GM18907 (cell line): ENCODE data around the gene ECPAS.
"Not testable (repeated sequence)": the region's sequence is repeated elsewhere in the genome, so short reads cannot be mapped to it uniquely, and the experiment has no call there.

ENCODE experiments used
- ATAC-seq: cut with Tn5 transposase; IDR thresholded peaks from one replicate; pipeline ENCODE4 v1.9.1; 2021; ENCODE audit warnings: mild to moderate bottlenecking, moderate library complexity; ENCODE audit not compliant: unreplicated experiment

The ECPAS gene

GRCh38 chr9:111481885-111482636 is 2.1 kb downstream of the ECPAS start:
- ATAC-seq, result no peak

- ATAC-seq, result no peak
Observed at GRCh38 chr9:111477677-111478076, 6.5 kb downstream of the ECPAS start.

DNA sequence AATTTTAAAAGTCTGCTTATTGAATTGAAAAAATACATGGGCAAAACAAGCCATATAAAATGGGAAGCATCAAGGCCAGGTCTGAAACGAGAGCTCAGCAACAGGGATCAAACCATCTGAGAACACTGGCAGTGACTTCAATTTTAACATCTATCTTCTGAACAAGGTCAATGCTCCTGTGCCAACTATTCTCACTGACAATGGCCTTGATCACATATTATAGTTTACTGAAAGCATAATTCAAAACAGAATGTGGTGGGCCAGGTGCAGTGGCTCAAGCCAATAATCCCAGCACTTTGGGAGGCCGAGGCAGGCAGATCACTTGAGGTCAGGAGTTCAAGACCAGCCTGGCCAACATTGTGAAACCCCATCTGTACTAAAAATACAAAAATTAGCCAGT is 9.0 kb downstream of the ECPAS start:
- ATAC-seq, result no peak

GRCh38 chr9:111474385-111474784 is 9.8 kb downstream of the ECPAS start:
- ATAC-seq, result no peak

DNA sequence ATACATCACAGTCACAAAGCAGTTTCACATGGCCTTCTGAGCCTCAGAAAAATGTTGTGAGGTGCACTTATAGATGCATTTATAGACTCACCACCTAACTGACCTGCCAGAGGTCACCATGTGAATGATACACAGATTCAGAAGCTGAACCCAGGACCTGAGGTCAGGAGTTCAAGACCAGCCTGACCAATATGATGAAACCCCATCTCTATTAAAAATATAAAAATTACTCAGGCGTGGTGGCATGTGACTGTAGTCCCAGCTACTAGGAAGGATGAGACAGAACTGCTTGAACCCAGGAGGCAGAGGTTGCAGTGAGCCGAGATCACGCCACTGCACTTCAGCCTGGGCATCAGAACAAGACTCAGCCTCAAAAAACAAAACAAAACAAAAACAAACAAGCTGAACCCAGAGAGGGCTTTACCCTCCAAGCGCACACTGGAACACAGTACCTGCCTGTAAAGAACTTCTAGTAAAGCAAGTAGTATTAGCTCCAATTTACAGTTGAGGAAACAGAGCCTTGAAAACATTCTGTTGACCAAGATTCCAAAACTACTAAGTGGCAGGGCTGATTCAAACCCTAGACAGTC is 16.3 kb downstream of the ECPAS start:
- ATAC-seq, result no peak

DNA sequence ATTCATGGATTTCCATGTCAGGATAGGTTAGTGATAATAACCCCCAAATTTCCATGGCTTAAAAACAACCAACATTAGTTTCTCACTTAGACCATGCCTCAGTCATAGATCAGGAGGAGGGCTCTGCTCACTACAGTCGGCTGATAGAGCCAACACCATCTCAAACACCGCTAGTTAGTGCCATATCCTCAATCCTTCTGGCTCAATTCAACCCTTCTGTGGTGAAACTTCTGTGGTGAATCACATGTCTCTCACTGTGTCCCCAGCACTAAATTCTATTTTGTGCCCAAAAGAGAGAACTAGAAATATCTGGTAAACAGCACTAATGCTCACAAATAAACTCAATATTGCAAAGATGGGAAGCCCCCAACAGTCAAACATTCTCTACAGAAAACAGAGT is 21.1 kb downstream of the ECPAS start:
- ATAC-seq, result no peak

GRCh38 chr9:111458139-111459009 is 25.8 kb downstream of the ECPAS start:
- no peak for ATAC-seq

- no peak for ATAC-seq
Observed at GRCh38 chr9:111456529-111456928, 27.7 kb downstream of the ECPAS start.

DNA sequence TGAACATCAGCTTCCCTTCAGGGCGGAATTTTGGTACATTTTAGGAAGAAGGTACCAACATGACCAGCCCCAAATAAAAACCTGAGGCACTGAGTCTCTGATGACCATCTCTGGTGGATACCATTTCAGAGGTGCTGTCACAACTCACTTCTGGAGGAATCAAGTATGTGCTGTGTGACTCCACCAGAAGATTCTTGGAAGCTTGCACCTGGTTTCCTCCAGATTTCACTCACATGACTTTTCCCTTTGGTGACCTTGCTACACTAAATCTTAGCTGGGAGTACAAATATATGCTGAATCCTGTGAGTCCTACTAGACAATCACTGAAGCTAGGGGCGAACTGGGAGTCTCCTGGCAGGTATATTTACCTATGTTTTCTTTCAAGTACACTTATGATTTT is 28.5 kb downstream of the ECPAS start:
- no peak for ATAC-seq

DNA sequence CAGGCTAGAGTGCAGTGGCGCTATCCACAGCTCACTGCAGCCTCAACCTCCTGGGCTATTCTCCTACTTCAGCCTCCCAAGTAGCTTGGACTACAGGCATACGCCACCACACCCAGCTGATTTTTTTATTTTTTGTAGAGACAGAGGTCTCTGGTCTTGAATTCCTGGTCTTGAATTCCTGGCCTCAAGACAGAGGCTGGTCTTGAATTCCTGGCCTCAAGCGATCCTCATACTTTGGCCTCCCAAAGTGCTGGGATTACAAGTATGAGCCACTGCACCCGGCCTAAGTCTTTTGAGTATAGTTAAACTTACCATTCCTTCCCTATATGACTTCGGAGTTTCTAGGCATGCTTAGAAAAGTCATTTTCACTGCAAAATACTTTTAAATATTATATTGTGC is 29.4 kb downstream of the ECPAS start:
- no peak for ATAC-seq

GRCh38 chr9:111451570-111451969 is 32.6 kb downstream of the ECPAS start:
- no peak for ATAC-seq

GRCh38 chr9:111450124-111450523 is 34.1 kb downstream of the ECPAS start:
- no peak for ATAC-seq

- no peak for ATAC-seq
Observed at GRCh38 chr9:111449705-111450104, 34.5 kb downstream of the ECPAS start.

DNA sequence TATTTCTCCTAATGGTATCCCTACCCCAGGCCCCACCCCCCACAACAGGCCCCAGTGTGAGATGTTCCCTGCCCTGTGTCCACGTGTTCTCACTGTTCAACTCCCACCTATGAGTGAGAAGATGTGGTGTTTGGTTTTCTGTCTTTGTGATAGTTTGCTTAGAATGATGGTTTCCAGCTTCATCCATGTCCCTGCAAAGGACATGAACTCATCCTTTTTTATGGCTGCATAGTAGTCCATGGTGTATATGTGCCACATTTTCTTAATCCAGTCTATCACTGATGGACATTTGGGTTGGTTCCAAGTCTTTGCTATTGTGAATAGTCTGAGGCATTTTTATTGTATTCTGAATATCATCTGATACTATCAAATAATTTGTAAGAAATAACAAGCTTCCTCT is 38.4 kb downstream of the ECPAS start:
- ATAC-seq, result not testable (repeated sequence)

DNA sequence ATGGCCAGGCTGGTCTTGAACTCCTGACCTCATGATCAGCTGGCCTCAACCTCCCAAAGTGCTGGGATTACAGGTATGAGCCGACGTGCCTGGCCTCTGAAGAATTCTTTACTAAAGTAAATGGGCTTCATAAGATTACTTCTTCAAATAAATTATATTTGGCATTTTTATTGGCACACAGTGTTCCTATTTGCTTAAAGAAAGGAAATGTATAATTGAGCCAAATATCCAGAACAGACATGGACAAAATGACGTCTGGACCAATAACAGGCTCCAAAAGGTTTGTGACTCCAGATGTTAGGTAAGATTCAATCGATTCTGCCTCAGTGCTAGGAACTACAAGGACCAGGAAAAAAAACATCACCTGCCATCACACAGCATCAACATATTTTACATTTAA is 40.7 kb downstream of the ECPAS start:
- ATAC-seq, result no peak

GRCh38 chr9:111442360-111443027 is 41.7 kb downstream of the ECPAS start:
- no peak for ATAC-seq

DNA sequence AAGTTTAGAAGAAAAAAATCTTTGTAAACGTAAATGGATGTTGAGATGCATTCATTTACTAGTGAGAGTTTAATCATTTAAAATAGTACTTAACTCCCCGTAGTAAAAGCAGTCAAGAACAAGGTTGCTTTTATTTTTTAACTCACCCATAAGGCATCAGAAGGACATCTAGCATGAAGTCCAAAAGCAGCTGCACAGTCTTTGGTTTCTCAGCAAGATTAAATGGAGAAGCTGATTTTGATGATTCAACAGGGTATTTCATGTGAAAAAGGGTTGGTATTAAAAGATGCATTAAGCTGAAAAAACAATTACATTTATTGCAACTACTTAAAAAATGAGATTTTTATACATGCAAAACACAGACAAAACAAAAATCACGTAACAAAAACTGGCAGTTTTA is 44.0 kb downstream of the ECPAS start:
- ATAC-seq, result no peak

GRCh38 chr9:111438541-111439235 is 45.5 kb downstream of the ECPAS start:
- ATAC-seq, result no peak

DNA sequence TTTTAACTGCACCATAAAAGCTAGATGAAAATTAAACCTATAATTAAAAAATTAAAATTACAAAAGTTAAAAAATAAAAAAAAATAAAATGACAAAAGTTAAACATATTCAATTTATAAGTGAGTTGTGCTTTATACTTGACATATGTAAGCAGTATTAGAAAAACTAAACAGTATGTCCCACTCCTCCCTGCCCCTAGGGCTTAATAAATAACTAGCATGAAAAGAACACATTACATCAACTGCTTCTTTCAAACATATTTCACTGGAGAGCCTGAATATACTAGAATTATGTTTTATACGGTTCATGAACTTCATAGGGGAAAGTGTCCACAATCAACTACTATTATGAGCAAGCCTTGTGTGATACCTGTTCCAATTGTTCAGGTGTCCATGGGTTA is 47.6 kb downstream of the ECPAS start:
- ATAC-seq, result no peak

DNA sequence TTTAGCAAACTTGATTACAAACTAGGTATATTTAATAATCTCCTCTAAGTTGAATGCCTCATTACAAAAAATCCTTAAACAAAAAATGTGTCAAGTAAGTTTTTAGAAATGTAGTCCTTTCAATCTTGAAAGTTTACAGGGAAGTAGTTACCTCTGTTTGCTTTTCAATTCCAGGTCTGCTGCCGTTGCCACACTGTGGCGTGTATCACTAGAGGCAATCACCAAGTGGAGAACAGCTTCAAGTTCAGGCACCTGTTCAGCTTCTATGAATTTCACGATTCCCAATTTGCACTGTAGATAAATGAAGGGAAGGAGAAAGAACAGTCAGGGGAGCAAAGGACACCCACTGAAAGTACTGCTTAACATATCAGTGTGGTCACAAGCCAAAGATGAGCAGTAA is 51.1 kb downstream of the ECPAS start:
- ATAC-seq, result no peak

DNA sequence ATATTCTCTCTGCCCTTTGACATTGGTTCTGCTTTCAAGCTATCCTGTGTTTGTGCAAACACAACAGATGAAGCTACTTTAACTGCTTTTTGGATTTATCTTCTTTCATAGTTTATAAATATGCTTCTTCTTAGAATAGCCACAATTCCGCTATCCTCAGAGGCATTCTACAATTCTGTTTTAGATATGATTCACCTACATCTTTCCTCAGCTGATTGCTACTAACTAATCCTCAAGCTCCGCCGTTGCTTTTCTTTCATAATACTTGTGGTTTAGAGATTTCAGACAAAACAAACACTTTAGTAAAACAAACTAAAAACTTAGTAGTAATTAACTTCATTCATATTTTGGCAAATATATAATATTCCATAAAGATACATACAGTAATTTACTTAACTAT is 52.5 kb downstream of the ECPAS start:
- ATAC-seq, result no peak
